ENCODE data around the gene GALNT9.
A peak's percentile ranks its signal among the peaks of the same experiment; 100 is the strongest.

GALNT9 gene

DNA sequence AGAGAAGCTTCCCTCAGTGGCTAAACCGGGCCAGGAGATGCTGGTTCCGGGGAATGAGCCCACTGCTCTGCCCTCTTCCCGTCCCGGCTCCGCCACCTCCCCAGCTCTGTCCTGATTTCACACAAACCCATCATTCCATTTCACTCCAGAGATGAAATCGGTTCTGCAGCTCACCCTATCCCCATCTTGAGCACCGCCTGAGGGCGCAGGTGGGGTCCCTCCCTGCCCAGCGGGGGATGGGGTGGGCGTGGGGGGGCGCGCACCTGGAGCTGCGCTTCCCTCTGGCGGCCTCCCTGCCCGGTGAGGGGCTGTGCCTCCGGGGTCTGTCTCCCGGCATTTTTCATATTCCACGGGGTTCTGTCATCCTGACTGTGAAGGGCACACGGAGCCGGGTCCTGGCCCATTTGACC lies 140.5 kb downstream of the GALNT9 start:
- TF ChIP-seq, protein P1, sequence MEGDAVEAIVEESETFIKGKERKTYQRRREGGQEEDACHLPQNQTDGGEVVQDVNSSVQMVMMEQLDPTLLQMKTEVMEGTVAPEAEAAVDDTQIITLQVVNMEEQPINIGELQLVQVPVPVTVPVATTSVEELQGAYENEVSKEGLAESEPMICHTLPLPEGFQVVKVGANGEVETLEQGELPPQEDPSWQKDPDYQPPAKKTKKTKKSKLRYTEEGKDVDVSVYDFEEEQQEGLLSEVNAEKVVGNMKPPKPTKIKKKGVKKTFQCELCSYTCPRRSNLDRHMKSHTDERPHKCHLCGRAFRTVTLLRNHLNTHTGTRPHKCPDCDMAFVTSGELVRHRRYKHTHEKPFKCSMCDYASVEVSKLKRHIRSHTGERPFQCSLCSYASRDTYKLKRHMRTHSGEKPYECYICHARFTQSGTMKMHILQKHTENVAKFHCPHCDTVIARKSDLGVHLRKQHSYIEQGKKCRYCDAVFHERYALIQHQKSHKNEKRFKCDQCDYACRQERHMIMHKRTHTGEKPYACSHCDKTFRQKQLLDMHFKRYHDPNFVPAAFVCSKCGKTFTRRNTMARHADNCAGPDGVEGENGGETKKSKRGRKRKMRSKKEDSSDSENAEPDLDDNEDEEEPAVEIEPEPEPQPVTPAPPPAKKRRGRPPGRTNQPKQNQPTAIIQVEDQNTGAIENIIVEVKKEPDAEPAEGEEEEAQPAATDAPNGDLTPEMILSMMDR (conservative IDR thresholded peaks at IDR 0.05; ENCODE audit: control insufficient read depth, insufficient read depth, low read depth, low read length): no peak
- DNase-seq (ENCODE audit: low read depth): no peak

DNA sequence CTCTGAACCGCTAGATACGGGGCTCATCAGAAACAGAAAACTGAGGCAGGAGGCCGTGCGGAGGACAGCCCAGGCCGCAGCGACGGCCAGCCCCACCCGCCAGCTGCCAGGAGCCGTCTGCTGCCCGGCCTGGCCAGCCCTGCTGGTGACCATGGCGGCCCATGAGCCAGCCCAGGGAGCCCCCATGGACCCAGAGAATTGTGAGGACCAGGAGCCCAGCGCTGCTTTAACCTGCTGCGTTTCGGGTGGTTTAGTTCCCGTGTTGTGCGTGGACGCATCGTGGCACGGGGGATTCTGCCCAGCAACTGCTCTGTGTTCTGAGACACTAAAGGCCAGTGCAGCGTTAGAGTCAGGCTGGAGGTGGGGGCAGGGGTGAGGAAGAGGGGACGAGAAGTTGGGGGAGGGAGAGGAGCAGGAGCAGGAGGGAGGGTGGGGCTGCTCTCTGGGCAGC lies 140.9 kb downstream of the GALNT9 start:
- TF ChIP-seq, protein P1 (conservative IDR thresholded peaks at IDR 0.05; ENCODE audit: control insufficient read depth, insufficient read depth, low read depth, low read length): no peak
- H3K4me3 ChIP-seq (ENCODE audit: control insufficient read depth, low read depth, low read length): no peak overlapping the region
- DNase-seq (ENCODE audit: low read depth): no peak

More for the DNA sequence above, 140.5 kb downstream of the GALNT9 start:
- peak overlapping the region; percentile 45 for H3K4me3 ChIP-seq (ENCODE audit: control insufficient read depth, low read depth, low read length)

DNA sequence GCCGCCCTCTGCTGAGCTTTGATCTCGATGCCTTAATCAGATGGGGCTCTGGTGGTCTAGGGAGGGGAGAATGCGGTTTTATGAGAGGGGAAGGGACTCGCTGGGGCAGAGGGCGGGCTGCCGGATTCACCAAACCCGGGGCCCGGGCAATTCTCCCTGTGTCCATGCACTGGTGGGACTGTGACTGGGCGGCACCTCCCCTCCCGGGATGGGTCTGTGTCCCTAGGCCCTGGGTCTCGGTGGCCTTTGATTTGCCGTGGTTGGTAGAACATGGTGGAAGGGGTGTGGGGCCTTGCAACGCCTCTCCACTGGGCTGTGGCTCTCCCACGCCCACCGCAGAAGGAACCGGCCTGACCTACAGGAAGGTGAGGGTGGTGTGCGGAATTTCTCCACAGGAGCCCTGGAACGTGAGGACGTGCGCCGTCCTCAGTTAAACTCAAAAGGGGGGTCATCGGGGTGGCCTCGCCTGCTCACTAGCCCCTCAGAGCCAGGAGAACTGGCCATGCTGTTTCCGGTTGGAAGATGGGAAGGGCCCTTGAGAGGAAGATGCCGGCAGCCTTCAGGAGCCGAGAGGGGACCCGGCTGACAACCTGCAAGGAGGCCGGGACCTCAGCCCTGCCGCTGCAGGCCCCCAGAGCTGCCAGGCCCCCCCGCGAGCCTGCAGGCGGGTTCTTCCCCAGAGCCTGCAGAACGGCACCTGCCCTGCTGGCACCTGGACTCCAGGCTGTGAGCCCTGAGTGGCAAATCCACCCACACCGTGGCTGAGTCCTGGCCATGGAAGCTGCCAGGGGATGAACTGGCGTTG lies 141.5 kb downstream of the GALNT9 start:
- H3K4me3 ChIP-seq (ENCODE audit: control insufficient read depth, low read depth, low read length): no peak overlapping the region
- TF ChIP-seq, protein P1 (conservative IDR thresholded peaks at IDR 0.05; ENCODE audit: control insufficient read depth, insufficient read depth, low read depth, low read length): no peak
- DNase-seq (ENCODE audit: low read depth): no peak

DNA sequence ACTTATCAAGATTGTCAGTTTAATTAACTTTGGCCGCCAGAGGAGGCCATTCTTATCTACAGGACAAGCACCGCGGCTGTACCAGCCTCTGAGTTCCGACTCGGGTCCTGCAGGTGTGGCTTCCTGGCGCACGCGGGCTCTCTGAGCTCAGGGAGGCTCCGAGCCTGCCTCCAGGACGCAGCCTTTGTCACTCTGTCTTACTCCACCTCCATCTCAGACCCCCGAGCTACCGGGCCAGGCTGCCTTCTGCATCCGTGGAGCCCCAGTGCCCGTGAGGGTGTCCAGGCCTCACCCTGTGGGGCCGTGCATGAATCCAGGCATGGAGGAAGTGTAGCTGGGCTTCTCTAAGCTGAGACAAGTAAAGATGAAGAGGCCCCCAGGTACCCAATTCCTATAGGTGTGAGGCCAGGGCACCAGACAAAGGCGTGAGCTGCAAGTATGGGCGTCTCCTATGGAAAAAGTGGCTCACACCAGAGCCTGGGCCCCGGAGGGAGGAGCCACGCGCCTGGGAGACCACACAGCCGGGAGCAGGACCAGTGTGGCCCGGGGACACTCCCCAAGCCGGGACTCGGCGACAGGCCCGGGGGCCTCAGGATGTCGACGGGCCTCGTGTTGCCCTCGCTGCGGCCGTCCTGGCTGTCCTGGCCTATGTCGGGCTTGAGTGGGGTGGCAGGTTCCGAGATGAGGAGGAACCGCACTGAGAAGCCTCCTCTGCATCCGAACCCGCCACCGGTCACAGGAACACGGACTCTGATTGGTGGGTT lies 142.3 kb downstream of the GALNT9 start:
- TF ChIP-seq, protein P1 (conservative IDR thresholded peaks at IDR 0.05; ENCODE audit: control insufficient read depth, insufficient read depth, low read depth, low read length): no peak
- no peak overlapping the region for H3K4me3 ChIP-seq (ENCODE audit: control insufficient read depth, low read depth, low read length)
- DNase-seq (ENCODE audit: low read depth): no peak

DNA sequence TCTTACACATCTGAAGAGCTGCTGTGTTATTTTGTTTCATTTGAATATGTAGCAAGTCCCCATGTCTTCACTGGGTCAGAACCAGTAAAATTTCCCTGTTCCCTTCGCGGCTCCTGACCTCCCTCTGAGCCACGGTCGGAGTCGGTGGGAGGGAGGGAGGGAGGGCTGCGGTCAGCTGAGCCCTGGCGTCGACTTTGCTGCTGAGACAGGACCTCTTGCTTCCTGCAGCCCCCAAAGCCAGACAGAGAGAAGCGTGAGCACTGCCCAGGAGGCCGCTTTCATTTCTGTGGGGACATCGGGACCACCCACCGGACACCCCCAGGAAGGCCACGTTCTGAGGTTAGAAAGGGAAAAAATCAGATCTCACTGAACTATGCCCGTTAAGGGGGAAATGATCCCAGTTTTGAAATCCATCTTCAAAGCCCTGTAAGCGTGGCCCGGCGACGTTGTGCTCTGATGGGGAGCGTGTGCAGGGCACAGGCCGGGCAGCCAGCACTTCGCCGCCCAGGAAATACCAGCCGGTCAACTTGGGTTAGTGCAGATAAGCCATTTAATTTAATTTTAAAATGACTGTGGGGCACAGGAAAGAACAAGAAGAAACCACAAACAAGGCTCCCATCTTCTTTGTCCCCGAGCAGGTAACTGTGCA lies 143.1 kb downstream of the GALNT9 start:
- no peak for DNase-seq (ENCODE audit: low read depth)
- TF ChIP-seq, protein P1 (conservative IDR thresholded peaks at IDR 0.05; ENCODE audit: control insufficient read depth, insufficient read depth, low read depth, low read length): no peak
- no peak overlapping the region for H3K4me3 ChIP-seq (ENCODE audit: control insufficient read depth, low read depth, low read length)

DNA sequence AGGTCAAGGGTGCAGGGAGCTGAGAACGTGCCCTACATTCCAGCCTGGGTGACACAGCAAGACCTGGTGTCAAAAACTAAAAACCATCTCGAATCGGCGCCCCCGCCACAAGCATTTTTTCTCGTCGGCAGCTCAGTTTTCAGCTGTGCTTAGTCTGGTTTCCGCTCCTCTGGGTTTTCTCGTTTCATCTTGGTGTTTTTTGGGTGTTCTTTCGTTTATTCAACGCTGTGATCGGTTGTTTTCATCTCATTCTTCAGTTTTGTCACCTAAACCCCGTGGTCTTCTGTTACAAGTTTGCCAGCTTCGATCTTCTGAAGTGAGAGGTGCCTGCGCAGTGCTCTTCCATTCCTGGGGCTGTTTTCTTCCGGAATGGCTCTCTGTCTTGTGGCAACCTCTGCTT lies 143.7 kb downstream of the GALNT9 start:
- no peak for DNase-seq (ENCODE audit: low read depth)
- no peak overlapping the region for H3K4me3 ChIP-seq (ENCODE audit: control insufficient read depth, low read depth, low read length)
- TF ChIP-seq, protein P1 (conservative IDR thresholded peaks at IDR 0.05; ENCODE audit: control insufficient read depth, insufficient read depth, low read depth, low read length): no peak

Data from fibroblast of mammary gland (primary cell).